Medulla oblongata (tissue), 1 donor: ENCODE results near the gene LNX1.
"Not testable (repeated sequence)": the region's sequence is repeated elsewhere in the genome, so short reads cannot be mapped to it uniquely, and the experiment has no call there.

Source experiments
- DNase-seq: peaks from one replicate; pipeline ENCODE4 v3.0.0-alpha.2; 2015; ENCODE audit errors: extremely low spot score

LNX1 gene

GRCh38 chr4:53463340-53463739 is 127.9 kb downstream of the LNX1 start:
- no peak for DNase-seq

- no peak for DNase-seq
Measured at GRCh38 chr4:53461244-53461643, 130.0 kb downstream of the LNX1 start.

GRCh38 chr4:53459548-53459947 is 131.7 kb downstream of the LNX1 start:
- DNase-seq: no peak

- DNase-seq: no peak
Measured at GRCh38 chr4:53456178-53456577, 135.1 kb downstream of the LNX1 start.

- no peak for DNase-seq
Measured at GRCh38 chr4:53455766-53456165, 135.5 kb downstream of the LNX1 start.

GRCh38 chr4:53453385-53453784 is 137.9 kb downstream of the LNX1 start:
- no peak for DNase-seq

GRCh38 chr4:53450773-53451172 is 140.5 kb downstream of the LNX1 start:
- no peak for DNase-seq

- no peak for DNase-seq
Measured at GRCh38 chr4:53444954-53445353, 146.3 kb downstream of the LNX1 start.

- no peak for DNase-seq
Measured at GRCh38 chr4:53441564-53441963, 149.7 kb downstream of the LNX1 start.

- DNase-seq: no peak
Measured at GRCh38 chr4:53436251-53436650, 155.0 kb downstream of the LNX1 start.

- no peak for DNase-seq
Measured at GRCh38 chr4:53432528-53433424, 158.5 kb downstream of the LNX1 start.

GRCh38 chr4:53431052-53431451 is 160.2 kb downstream of the LNX1 start:
- DNase-seq: no peak

GRCh38 chr4:53427366-53427765 is 163.9 kb downstream of the LNX1 start:
- DNase-seq: no peak

GRCh38 chr4:53424280-53424679 is 167.0 kb downstream of the LNX1 start:
- DNase-seq: no peak

- DNase-seq: no peak
Measured at GRCh38 chr4:53422367-53422766, 168.9 kb downstream of the LNX1 start.

GRCh38 chr4:53421791-53422190 is 169.5 kb downstream of the LNX1 start:
- peak; percentile 21 for DNase-seq

GRCh38 chr4:53419208-53419607 is 172.1 kb downstream of the LNX1 start:
- no peak for DNase-seq

GRCh38 chr4:53409479-53409878 is 181.8 kb downstream of the LNX1 start:
- not testable (repeated sequence) for DNase-seq
